ENCODE results near the gene NECTIN2.

GRCh38 chr19:44808463-44809371 lies 37.4 kb upstream of the NECTIN2 start, which contains the start of gene BCAM:
- TF ChIP-seq EZH2 (IDR thresholded peaks at IDR 0.05; ENCODE audit: low read depth) (no peak), CTCF (conservative IDR thresholded peaks at IDR 0.05) (no peak)
